IPS-11a (cell line): ENCODE results near the gene AKT2.

Source experiments
- H3K4me3 ChIP-seq: one replicate; pipeline ENCODE4 v1.5.1; 2013; ENCODE audit warnings: low read depth, low read length, control low read depth

Gene AKT2

DNA sequence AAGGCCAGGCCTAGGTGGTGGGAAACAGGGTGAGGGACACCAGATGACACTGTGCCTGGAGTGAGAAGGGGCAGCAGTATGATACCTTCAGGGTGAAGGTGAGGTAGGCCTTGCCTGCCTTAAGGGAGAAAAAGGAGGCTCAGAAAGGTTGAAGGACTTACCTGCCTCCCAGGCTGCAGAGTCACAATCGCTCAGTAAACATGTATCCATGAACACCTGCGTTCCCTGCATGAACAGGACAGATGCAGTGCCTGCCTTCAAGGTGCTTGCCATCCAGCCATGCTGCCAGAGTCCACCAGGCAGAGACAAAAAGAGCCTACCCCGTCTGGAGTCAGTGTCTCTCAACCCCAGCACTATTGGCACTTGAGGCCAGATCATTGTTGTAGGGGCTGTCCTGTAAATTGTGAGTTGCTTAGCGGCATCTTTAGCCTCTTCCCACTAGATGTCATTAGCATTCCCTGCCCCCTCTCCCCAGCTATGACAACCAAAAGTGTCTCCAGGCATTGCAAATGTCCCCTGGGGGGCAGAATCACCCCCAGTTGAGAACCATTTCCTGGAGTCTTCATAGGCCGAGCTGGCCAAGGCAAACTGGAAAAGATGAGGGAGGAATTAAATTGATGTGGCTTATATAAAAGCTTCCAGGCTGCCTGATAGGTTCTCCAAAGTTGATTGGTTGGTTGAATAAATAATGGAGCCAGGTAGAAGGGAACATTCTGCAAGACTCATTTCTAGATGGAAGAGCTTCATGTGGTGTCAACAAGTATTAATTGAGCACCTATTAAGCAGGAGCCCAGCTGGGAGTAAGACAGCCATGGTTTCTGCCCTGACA is 92.2 kb downstream of the AKT2 start:
- no peak overlapping the region for H3K4me3 ChIP-seq

DNA sequence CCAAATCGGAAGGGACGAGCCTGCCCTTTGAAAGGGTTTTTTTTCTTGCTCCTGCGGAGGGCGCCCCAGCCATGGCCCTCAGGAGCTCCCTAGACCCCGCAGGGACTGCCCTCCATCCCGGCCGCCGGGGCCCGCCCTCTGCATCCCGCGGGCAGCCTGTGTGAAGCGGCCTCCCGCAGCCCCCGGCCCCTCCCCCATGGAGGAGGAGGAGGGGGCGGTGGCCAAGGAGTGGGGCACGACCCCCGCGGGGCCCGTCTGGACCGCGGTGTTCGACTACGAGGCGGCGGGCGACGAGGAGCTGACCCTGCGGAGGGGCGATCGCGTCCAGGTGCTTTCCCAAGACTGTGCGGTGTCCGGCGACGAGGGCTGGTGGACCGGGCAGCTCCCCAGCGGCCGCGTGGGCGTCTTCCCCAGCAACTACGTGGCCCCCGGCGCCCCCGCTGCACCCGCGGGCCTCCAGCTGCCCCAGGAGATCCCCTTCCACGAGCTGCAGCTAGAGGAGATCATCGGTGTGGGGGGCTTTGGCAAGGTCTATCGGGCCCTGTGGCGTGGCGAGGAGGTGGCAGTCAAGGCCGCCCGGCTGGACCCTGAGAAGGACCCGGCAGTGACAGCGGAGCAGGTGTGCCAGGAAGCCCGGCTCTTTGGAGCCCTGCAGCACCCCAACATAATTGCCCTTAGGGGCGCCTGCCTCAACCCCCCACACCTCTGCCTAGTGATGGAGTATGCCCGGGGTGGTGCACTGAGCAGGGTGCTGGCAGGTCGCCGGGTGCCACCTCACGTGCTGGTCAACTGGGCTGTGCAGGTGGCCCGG is 93.1 kb downstream of the AKT2 start:
- H3K4me3 ChIP-seq: peak overlapping the region; percentile 45

DNA sequence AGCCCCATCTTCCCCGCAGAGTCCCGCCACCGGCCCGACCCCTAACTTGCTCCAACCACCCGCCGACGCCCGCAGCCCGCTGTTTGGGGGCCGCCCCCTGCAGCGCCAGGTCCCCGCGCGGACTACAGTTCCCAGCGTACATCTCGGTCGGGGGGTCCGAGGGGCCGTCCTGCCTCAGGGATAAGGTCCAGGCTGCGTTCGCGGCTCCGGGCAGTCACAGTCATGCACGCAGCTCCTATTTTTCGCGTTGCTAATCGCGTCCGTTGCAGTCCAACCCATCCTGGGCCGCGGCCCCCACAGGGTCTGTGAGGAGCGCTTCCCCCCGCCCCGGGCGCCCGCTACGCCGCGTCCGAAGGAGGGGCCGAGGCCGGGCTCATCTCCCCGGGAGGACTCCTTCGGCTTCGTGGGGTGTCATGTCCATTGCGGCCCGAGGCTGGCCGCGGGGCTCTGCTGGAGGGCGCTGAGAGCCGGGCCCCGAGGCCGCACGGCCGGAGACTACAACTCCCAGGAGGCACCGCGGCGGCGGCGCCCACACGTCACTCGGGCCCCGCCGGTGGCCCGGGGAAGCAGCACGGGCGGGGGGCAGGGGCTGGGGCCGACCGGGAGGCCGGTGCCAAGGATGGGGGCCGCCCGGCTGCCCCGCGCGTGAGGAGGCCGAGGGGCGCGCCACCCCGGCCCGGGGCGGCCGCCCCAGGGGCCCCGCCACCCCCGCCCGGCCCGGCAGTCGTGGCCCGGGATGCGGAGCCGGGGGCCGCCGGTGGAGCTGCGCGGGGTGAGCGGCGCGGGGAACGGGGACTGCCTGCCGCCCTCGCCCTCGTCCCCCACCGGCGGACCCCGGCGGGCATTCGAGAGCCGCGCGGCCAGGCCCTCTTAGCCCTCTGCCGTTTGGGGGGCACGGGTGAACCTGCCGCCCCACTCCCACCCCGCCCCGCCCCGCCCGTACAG is 94.0 kb downstream of the AKT2 start, which contains the start of gene MAP3K10:
MAP3K10 (plus strand) TSS at position 536 of the 945 bp plus-strand sequence. CDS start 606 bp downstream, outside the sequence.
- H3K4me3 ChIP-seq: peak within 1 kb of the TSS; percentile 79

DNA sequence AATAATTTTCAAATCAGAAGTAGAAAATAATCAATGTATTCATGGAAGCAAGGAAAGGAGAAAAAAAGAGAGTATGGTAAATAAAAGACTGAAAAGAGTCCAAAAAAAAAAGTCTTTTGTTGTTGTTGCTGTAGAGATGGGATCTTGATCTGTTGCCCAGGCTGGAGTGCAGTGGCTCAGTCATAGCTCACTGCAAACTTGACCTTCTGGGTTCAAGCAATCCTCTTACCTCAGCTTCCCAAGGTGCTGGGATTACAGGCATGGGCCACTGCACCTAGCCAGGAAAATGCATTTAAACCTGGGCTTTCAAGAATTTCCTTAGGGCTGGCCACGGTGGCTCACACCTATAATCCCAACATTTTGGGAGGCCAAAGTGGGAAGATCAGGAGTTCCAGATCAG is 100.9 kb downstream of the AKT2 start:
- no peak overlapping the region for H3K4me3 ChIP-seq
